Heart right ventricle (tissue), 16 donors: ENCODE measurements around the gene C1QTNF6. TPM values are rescaled to one million over a fixed set of nuclear protein-coding genes. Genes with fewer than 3 reads are reported as not detected.
"Not testable (repeated sequence)": the region's sequence is repeated elsewhere in the genome, so short reads cannot be mapped to it uniquely, and the experiment has no call there.

Source experiments
- ATAC-seq, 8 donors: fragments of 200-7000 bp; cut with Tn5 transposase; one replicate each; pipeline ENCODE4 v1.9.1; 2020; ENCODE audit warnings: mild to moderate bottlenecking in 8 of 8, moderate library complexity in 8 of 8, moderate number of reproducible peaks in 1 of 8
- DNase-seq, 2 donors: peaks; one replicate each; pipeline ENCODE4 v3.0.0-alpha.2; 2020
- H3K27ac ChIP-seq, 10 donors: fragments of 200-600 bp; sonication (generic) in 2 of 10; one replicate each; pipeline versions ENCODE4 v1.5.0 to v1.8.0; 2020 to 2022; ENCODE audit warnings: mild to moderate bottlenecking in 3 of 10
- H3K27me3 ChIP-seq, 7 donors: fragments of 200-600 bp; one replicate each; pipeline ENCODE4 v1.8.0; 2021 to 2022; ENCODE audit warnings: mild to moderate bottlenecking in 2 of 7
- H3K36me3 ChIP-seq, 9 donors: fragments of 200-600 bp; sonication (generic) in 1 of 9; one replicate each; pipeline versions ENCODE4 v1.5.0 to v1.8.0; 2020 to 2022; ENCODE audit warnings: mild to moderate bottlenecking in 2 of 9
- H3K4me1 ChIP-seq, 9 donors: fragments of 200-600 bp; sonication (generic) in 1 of 9; one replicate each; pipeline versions ENCODE4 v1.5.0 to v1.8.0; 2020 to 2022; ENCODE audit warnings: mild to moderate bottlenecking in 4 of 9
- H3K4me3 ChIP-seq, 10 donors: fragments of 200-600 bp; sonication (generic) in 2 of 10; one replicate each; pipeline versions ENCODE4 v1.5.0 to v1.8.0; 2020 to 2022; ENCODE audit warnings: mild to moderate bottlenecking in 7 of 10, moderate library complexity in 2 of 10
- H3K9me3 ChIP-seq, 11 donors: fragments of 200-600 bp in 10 of 11; sonication (generic) in 2 of 11; one replicate each; pipeline versions ENCODE4 v1.5.0 to v1.8.0; 2013 to 2022; ENCODE audit warnings: mild to moderate bottlenecking in 2 of 11, control low read depth in 1 of 11, moderate library complexity in 1 of 11
- WGBS, 2 donors: extraction: QIAGEN DNeasy Blood & Tissue Kit; methylation state at CpG; one replicate each; pipeline ENCODE4 v1.1.7; 2013; ENCODE audit warnings: inconsistent platforms in 1 of 2; 5-methylcytosine and 5-hydroxymethylcytosine counted together
- intact Hi-C, 10 donors: fragments of 100-400 bp; cut with DNase I; formaldehyde crosslinking; loops; one replicate each; pipeline versions ENCODE4 v1.11.1 to v1.14.2; 2022
- polyA plus RNA-seq, 2 donors: library from polyadenylated mRNA; stranded (reverse); fragments of 200-250 nt; gene quantifications; one replicate each; pipeline ENCODE4 v1.2.3, GENCODE V29; 2013
- total RNA-seq, 10 donors: library from RNA; stranded (reverse); fragmentation: NEBNext Ultra II Directional in 3 of 10; extraction: Animal tissue kit (Norgen Biotek cat#: 25700) in 3 of 10; gene quantifications; one replicate each; pipeline versions ENCODE4 v1.2.1 to v1.2.4, GENCODE V29; 2021 to 2023
- TF ChIP-seq, protein P1 (sequence below), 9 donors: fragments of 200-600 bp; sonication (generic) in 2 of 9; IDR thresholded peaks; one replicate each; pipeline versions ENCODE4 v1.5.0 to v1.8.0; 2021 to 2022; ENCODE audit warnings: antibody characterized with exemption in 9 of 9, mild to moderate bottlenecking in 5 of 9, moderate library complexity in 1 of 9
- donor health status: Arrhythmogenic right ventricular cardiomyopathy.
- donor health status: ischemic (EF 13 %, LVEDD 7.1; RV severe dilation, severe dysfunction).
- donor health status: healthy with polysubstance abuse.
- donor health status: DM: no; HTN: yes; CAD: no.
- donor health status: DM: no; HTN: no; CAD: no.
- donor health status: ischemic (EF 25% LVEDD 6.9; RV normal size, moderate dysfunction).
- donor health status: ischemic (EF 25% LVEDD 5.7; RV mildly dilated, moderate dysfunction).
- donor health status: healthy.
- donor health status: DM: yes; HTN: yes; CAD: no.
- donor health status: Ischemic cardiomyopathy.
- donor health status: ischemic (EF 35%, LVEDD 5.7; RV mildly dilated, moderate dysfunction).
- donor health status: nonischemic (EF 11% LVEDD 7.7; RV severe dilation, severe dysfunction).
- donor health status: DM: yes; HTN: yes; CAD: no.
- donor health status: PGD.
- donor health status: ischemic (EF 29% LVEDD 5.4; RV normal size, mild dysfunction).
- donor health status: nonischemic (EF 23%, LVEDD 6.1; RV moderate dilation, normal function).

Gene C1QTNF6
- total and polyA plus RNA-seq, 12 donors: 0.51 to 6.4 (median 1.5) TPM

DNA sequence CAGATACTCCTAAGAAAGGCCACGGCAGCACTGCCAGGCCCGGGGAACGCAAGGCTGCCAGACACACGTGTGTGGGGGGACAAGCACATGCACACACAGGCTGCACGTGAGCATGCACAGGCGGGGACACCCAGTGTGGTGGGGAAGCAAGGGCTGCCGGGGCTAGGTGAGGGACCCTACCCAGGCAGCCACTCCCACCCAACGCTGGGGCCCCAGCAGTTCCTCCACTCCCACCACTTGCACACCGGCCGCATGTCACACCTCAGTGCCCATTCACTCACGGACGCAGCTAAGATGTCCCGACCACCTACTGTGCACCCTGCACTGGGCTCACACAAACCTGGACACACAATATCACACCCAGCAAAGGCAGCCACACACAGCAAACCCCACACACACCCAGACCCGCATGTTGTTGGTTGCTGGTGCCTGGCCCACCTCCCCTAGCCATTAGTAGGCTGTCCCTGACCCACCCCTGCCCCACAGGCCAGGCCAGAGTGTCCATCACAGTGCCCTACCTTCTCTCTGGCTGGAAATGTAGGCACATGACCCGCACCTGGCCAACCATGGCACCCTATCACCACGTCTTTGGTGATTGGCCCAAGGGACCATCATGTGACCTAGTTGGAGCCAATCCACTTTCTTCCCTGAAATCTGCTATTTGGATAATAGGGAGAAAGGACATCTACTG, 15.5 kb upstream of the C1QTNF6 start:
- ATAC-seq: no peak
- DNase-seq: no peak
- intact Hi-C loops: loop anchor here in 4 of 10 donors (5.0 kb wide), 2 partner anchors 121 to 126 kb away; no protein-coding TSS in a partner anchor
- Histone ChIP-seq H3K27ac (no peak overlapping the region), H3K36me3 (no peaks in the 10 kb centered on the region), H3K4me3 (no peak overlapping the region), H3K4me1 (peaks cover 0 to 11% (median 5%) of the 10 kb centered on the region in 9 donors), H3K9me3 (no peaks in the 10 kb centered on the region), H3K27me3 (peaks cover 0 to 5% (median 0%) of the 10 kb centered on the region in 7 donors)
- 83 to 89% methylated on average over 16 of the region's 16 CpGs for WGBS, 2 donors
- TF ChIP-seq, protein P1, sequence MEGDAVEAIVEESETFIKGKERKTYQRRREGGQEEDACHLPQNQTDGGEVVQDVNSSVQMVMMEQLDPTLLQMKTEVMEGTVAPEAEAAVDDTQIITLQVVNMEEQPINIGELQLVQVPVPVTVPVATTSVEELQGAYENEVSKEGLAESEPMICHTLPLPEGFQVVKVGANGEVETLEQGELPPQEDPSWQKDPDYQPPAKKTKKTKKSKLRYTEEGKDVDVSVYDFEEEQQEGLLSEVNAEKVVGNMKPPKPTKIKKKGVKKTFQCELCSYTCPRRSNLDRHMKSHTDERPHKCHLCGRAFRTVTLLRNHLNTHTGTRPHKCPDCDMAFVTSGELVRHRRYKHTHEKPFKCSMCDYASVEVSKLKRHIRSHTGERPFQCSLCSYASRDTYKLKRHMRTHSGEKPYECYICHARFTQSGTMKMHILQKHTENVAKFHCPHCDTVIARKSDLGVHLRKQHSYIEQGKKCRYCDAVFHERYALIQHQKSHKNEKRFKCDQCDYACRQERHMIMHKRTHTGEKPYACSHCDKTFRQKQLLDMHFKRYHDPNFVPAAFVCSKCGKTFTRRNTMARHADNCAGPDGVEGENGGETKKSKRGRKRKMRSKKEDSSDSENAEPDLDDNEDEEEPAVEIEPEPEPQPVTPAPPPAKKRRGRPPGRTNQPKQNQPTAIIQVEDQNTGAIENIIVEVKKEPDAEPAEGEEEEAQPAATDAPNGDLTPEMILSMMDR (IDR thresholded peaks at IDR 0.05): no peak

DNA sequence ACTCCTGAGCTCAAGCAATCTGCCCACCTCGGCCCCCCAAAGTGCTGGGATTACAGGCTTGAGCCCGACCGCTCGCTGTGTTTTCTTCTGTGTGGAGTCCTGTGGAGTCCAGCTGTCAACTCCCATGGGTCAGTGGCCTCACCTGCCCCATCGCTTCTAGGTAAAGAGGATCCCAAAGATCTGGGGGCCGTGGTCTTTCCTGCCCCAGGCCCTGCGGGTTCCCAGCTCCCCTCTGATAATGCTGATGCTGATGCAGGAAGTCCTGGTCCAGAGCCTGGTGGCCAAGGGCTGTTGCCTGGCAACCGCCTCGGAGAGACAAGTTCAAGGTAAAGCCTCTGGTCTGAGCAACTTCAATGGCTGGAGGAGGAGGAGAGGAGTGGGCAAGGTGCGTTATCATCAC, 14.7 kb upstream of the C1QTNF6 start:
- H3K27ac ChIP-seq: no peak overlapping the region
- DNase-seq: no peak
- ATAC-seq: no peak
- intact Hi-C loops: loop anchor here in 4 of 10 donors (5.0 kb wide), 2 partner anchors 120 to 125 kb away; no protein-coding TSS in a partner anchor
- H3K9me3 ChIP-seq: no peaks in the 10 kb centered on the region
- 84 to 89% methylated on average over 10 of the region's 10 CpGs for WGBS, 2 donors
- TF ChIP-seq, protein P1 (IDR thresholded peaks at IDR 0.05): no peak
- no peaks in the 10 kb centered on the region for H3K27me3 ChIP-seq
- H3K4me3 ChIP-seq: no peak overlapping the region
- H3K4me1 ChIP-seq: peaks cover 7 to 19% (median 12%) of the 10 kb centered on the region in 9 donors
- H3K36me3 ChIP-seq: no peaks in the 10 kb centered on the region

DNA sequence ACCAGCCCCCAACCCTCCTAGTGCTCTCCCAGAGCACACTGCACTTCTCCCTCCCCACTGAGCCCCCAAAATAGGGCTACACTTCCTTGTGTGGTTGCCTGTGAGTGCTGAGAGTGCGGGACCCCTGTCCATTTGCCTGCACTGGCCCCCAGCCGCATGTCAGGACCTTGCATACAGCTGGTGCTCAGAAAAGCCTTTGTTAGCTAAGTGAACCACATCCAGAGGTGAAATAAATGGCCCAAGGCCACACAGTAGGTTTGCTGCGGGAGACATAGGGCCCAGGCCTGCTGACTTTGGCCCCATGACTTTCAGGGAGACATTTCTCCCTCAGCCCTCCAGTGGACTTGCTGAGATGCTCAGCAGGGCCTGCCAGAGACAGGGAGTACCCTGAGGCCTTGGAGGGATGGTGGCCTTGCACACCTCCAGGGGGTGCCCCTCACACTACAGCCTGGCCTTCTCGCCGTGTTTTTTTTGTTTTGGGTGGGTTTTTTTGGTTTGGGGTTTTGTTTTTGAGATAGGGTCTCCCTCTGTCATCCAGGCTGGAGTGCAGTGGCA, 14.0 kb upstream of the C1QTNF6 start:
- WGBS, 2 donors: 91 to 93% methylated on average over 5 of the region's 5 CpGs
- peaks cover 13 to 25% (median 19%) of the 10 kb centered on the region in 9 donors for H3K4me1 ChIP-seq
- ATAC-seq (no peak), DNase-seq (no peak)
- no peaks in the 10 kb centered on the region for H3K9me3 ChIP-seq
- TF ChIP-seq, protein P1 (IDR thresholded peaks at IDR 0.05): no peak
- no peak overlapping the region for H3K27ac ChIP-seq
- H3K36me3 ChIP-seq: no peaks in the 10 kb centered on the region
- no peaks in the 10 kb centered on the region for H3K27me3 ChIP-seq
- no peak overlapping the region for H3K4me3 ChIP-seq
- intact Hi-C loops: loop anchor here in 4 of 10 donors (5.0 kb wide), 2 partner anchors 120 to 125 kb away; no protein-coding TSS in a partner anchor

DNA sequence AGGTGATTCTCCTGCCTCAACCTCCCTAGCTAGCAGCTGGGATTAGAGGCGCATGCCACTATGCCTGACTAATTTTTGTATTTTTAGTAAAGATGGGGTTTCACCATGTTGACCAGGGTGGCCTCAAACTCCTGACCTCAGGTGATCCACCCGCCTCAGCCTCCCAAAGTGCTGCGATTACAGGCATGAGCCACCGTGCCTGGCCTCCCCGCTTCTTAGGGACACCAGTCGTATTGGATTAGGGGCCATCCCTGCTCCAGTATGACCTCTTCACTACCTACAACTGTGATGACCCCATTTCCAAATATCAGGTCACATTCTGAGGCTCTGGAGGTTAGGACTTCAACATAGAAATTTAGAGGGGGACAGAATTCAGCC, 13.4 kb upstream of the C1QTNF6 start:
- not testable (repeated sequence) for H3K4me3 ChIP-seq, ATAC-seq, H3K9me3 ChIP-seq, H3K27me3 ChIP-seq, DNase-seq, H3K27ac ChIP-seq, H3K36me3 ChIP-seq
- intact Hi-C loops: loop anchor here in 4 of 10 donors (5.0 kb wide), 2 partner anchors 119 to 124 kb away; no protein-coding TSS in a partner anchor
- peaks cover 18 to 31% (median 25%) of the 10 kb centered on the region in 9 donors for H3K4me1 ChIP-seq
- 93 to 96% methylated on average over 6 of the region's 6 CpGs for WGBS, 2 donors
